SK-N-SH (cell line): ENCODE data around the gene DEXI.

ENCODE experiments used
- GABPA ChIP-seq: IDR thresholded peaks from 2 replicates; pipeline ENCODE4 v1.4.0; 2012; ENCODE audit warnings: low read depth, mild to moderate bottlenecking
- SIN3A ChIP-seq: IDR thresholded peaks from 2 replicates; pipeline ENCODE4 v1.6.1; 2012; ENCODE audit warnings: low read depth, mild to moderate bottlenecking, low read length, moderate library complexity, borderline replicate concordance
- TF ChIP-seq, protein P1 (sequence below): fragments of 200-600 bp; sonication (generic); IDR thresholded peaks from 2 replicates; pipeline ENCODE4 v1.6.1; 2017; ENCODE audit warnings: antibody characterized with exemption, mild to moderate bottlenecking, moderate library complexity

DNA sequence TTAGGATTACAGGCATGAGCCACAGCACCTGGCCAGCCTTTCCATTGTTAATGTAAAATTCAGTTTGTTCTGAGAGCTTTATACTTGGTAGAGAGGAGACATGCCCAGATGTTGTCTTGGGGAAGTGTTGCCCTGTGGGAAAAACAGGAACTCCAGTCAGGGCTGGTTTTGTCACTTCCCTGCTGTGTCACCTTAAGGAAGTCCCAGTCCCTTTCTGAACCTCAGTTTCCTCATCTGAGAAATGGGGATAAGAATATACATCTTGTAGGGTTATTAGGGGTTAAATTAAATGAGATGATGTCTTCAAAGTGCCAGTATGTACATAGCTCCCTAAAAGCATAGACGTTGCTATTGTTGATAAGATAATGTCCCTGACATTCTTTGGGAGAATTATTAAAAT lies 27.3 kb upstream of the DEXI start:
- TF ChIP-seq GABPA (no peak), SIN3A (no peak)
- TF ChIP-seq, protein P1, sequence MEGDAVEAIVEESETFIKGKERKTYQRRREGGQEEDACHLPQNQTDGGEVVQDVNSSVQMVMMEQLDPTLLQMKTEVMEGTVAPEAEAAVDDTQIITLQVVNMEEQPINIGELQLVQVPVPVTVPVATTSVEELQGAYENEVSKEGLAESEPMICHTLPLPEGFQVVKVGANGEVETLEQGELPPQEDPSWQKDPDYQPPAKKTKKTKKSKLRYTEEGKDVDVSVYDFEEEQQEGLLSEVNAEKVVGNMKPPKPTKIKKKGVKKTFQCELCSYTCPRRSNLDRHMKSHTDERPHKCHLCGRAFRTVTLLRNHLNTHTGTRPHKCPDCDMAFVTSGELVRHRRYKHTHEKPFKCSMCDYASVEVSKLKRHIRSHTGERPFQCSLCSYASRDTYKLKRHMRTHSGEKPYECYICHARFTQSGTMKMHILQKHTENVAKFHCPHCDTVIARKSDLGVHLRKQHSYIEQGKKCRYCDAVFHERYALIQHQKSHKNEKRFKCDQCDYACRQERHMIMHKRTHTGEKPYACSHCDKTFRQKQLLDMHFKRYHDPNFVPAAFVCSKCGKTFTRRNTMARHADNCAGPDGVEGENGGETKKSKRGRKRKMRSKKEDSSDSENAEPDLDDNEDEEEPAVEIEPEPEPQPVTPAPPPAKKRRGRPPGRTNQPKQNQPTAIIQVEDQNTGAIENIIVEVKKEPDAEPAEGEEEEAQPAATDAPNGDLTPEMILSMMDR: no peak
